Hepatocyte (in vitro differentiated cells): ENCODE measurements around the gene SBNO1. TPM values are rescaled to one million over a fixed set of nuclear protein-coding genes. Genes with fewer than 3 reads are reported as not detected.
"Not testable (repeated sequence)": the region's sequence is repeated elsewhere in the genome, so short reads cannot be mapped to it uniquely, and the experiment has no call there.

Experiments used
- DNase-seq: peaks from one replicate; pipeline ENCODE4 v3.0.0-alpha.2; 2016; ENCODE audit warnings: low spot score
- H2AFZ ChIP-seq: fragments of 200-600 bp; sonication (generic); 2 replicates; pipeline ENCODE4 v1.6.0; 2016; ENCODE audit warnings: antibody characterized with exemption, mild to moderate bottlenecking
- H3K27ac ChIP-seq: fragments of 200-600 bp; sonication (generic); 2 replicates; pipeline ENCODE4 v1.5.1; 2016; ENCODE audit warnings: mild to moderate bottlenecking
- H3K27me3 ChIP-seq: fragments of 200-600 bp; sonication (generic); 2 replicates; pipeline ENCODE4 v1.6.1; 2016
- H3K36me3 ChIP-seq: fragments of 200-600 bp; sonication (generic); replicated peaks from 2 replicates; pipeline ENCODE4 v1.5.1; 2016; ENCODE audit warnings: low read depth; ENCODE audit not compliant: insufficient read depth
- H3K4me1 ChIP-seq: fragments of 200-600 bp; sonication (generic); 2 replicates; pipeline ENCODE4 v1.5.1; 2016; ENCODE audit warnings: mild to moderate bottlenecking, moderate library complexity; ENCODE audit not compliant: insufficient read depth
- H3K4me2 ChIP-seq: fragments of 200-600 bp; sonication (generic); 2 replicates; pipeline ENCODE4 v1.6.0; 2016
- H3K4me3 ChIP-seq: fragments of 200-600 bp; sonication (generic); 2 replicates; pipeline ENCODE4 v1.5.1; 2016; ENCODE audit warnings: mild to moderate bottlenecking
- H3K79me2 ChIP-seq: fragments of 200-600 bp; sonication (generic); 2 replicates; pipeline ENCODE4 v1.6.0; 2017; ENCODE audit warnings: mild to moderate bottlenecking
- H3K9me2 ChIP-seq: fragments of 200-600 bp; sonication (generic); replicated peaks from 2 replicates; pipeline ENCODE4 v1.6.0; 2017; ENCODE audit warnings: mild to moderate bottlenecking; ENCODE audit not compliant: insufficient read depth
- H3K9me3 ChIP-seq: fragments of 200-600 bp; sonication (generic); 2 replicates; pipeline ENCODE4 v1.5.1; 2016; ENCODE audit warnings: low read depth, mild to moderate bottlenecking
- H4K20me1 ChIP-seq: fragments of 200-600 bp; sonication (generic); 2 replicates; pipeline ENCODE4 v1.6.0; 2016; ENCODE audit warnings: mild to moderate bottlenecking; ENCODE audit not compliant: insufficient read depth, poor library complexity, severe bottlenecking
- EZH2 ChIP-seq: fragments of 200-600 bp; sonication (generic); IDR thresholded peaks from 2 replicates; pipeline ENCODE4 v1.6.1; 2016; ENCODE audit warnings: antibody characterized with exemption, mild to moderate bottlenecking, borderline replicate concordance
- EZH2phosphoT487 ChIP-seq: fragments of 200-600 bp; sonication (generic); IDR thresholded peaks from one replicate; pipeline ENCODE4 v1.6.1; 2018; ENCODE audit warnings: antibody characterized with exemption, mild to moderate bottlenecking, low read depth, moderate library complexity; ENCODE audit not compliant: unreplicated experiment, severe bottlenecking
- WGBS: methylation state at CpG from one replicate; pipeline ENCODE4 v1.1.6; 2016; ENCODE audit warnings: low lambda C conversion rate; ENCODE audit errors: missing lambda C conversion rate; 5-methylcytosine and 5-hydroxymethylcytosine counted together
- polyA plus RNA-seq: library from polyadenylated mRNA; unstranded; fragments of >200 nt; fragmentation: Nextera tagmentation; extraction: Ambion mirVana; gene quantifications from 2 replicates; pipeline ENCODE4 v1.2.1, GENCODE V29; 2016
- total RNA-seq: library from RNA; depleted of rRNA; stranded (reverse); fragments of >200 nt; gene quantifications from 2 replicates; pipeline ENCODE4 v1.2.3, GENCODE V29; 2014
- TF ChIP-seq, protein P1 (sequence below): fragments of 200-600 bp; sonication (generic); IDR thresholded peaks from 2 replicates; pipeline ENCODE4 v1.5.1; 2016; ENCODE audit warnings: antibody characterized with exemption, mild to moderate bottlenecking; ENCODE audit not compliant: poor library complexity

Gene SBNO1
- total and polyA plus RNA-seq, 2 experiments from 2014 or later = 13.4 to 28.9 TPM

DNA sequence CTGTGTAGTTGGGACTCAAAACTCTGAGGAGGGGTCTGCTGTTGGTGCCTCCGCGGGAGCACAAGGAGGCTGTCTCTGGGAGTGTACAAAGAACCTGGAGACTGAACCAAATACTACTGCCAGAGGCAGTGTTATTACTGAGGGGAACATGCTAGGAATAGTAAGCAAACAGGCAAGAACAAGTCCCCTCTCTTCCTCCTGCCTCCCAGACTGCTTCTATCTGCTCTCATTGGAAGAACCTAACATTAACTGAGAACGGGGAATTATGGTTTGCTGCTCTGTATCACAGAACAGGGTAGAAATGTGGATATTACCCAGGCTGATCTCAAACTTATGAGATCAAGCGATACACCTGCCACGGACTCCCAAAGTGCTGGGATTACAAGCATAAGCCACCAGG, 14.7 kb upstream of the SBNO1 start:
- 90% methylated on average over 5 of the region's 5 CpGs for WGBS
- H3K4me2 ChIP-seq = no peak overlapping the region
- no peaks in the 10 kb centered on the region for H3K79me2 ChIP-seq
- no peak overlapping the region for H2AFZ ChIP-seq
- H3K36me3 ChIP-seq = no peaks in the 10 kb centered on the region
- H3K4me1 ChIP-seq = no peaks in the 10 kb centered on the region
- TF ChIP-seq, protein P1, sequence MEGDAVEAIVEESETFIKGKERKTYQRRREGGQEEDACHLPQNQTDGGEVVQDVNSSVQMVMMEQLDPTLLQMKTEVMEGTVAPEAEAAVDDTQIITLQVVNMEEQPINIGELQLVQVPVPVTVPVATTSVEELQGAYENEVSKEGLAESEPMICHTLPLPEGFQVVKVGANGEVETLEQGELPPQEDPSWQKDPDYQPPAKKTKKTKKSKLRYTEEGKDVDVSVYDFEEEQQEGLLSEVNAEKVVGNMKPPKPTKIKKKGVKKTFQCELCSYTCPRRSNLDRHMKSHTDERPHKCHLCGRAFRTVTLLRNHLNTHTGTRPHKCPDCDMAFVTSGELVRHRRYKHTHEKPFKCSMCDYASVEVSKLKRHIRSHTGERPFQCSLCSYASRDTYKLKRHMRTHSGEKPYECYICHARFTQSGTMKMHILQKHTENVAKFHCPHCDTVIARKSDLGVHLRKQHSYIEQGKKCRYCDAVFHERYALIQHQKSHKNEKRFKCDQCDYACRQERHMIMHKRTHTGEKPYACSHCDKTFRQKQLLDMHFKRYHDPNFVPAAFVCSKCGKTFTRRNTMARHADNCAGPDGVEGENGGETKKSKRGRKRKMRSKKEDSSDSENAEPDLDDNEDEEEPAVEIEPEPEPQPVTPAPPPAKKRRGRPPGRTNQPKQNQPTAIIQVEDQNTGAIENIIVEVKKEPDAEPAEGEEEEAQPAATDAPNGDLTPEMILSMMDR = no peak
- TF ChIP-seq EZH2 (no peak), EZH2phosphoT487 (no peak)
- no peak overlapping the region for H3K4me3 ChIP-seq
- H3K9me2 ChIP-seq = no peaks in the 10 kb centered on the region
- H3K27ac ChIP-seq = no peak overlapping the region
- H3K9me3 ChIP-seq = no peaks in the 10 kb centered on the region
- no peak for DNase-seq
- H3K27me3 ChIP-seq = no peaks in the 10 kb centered on the region
- H4K20me1 ChIP-seq = no peaks in the 10 kb centered on the region

DNA sequence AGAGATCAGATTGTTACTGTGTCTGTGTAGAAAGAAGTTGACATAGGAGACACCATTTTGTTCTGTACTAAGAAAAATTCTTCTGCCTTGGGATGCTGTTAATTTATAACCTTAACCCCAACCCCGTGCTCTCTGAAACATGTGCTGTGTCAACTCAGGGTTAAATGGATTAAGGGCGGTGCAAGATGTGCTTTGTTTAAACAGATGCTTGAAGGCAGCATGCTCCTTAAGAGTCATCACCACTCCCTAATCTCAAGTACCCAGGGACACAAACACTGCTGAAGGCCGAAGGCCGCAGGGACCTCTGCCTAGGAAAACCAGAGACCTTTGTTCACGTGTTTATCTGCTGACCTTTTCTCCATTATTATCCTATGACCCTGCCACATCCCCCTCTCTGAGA, 7.8 kb upstream of the SBNO1 start:
- not testable (repeated sequence) for H4K20me1 ChIP-seq, H3K4me1 ChIP-seq, H3K9me2 ChIP-seq, H3K4me2 ChIP-seq, H3K4me3 ChIP-seq, H3K27ac ChIP-seq, DNase-seq, H3K27me3 ChIP-seq, H2AFZ ChIP-seq, H3K79me2 ChIP-seq, H3K36me3 ChIP-seq, H3K9me3 ChIP-seq
- WGBS = 49% methylated on average over 5 of the region's 5 CpGs

DNA sequence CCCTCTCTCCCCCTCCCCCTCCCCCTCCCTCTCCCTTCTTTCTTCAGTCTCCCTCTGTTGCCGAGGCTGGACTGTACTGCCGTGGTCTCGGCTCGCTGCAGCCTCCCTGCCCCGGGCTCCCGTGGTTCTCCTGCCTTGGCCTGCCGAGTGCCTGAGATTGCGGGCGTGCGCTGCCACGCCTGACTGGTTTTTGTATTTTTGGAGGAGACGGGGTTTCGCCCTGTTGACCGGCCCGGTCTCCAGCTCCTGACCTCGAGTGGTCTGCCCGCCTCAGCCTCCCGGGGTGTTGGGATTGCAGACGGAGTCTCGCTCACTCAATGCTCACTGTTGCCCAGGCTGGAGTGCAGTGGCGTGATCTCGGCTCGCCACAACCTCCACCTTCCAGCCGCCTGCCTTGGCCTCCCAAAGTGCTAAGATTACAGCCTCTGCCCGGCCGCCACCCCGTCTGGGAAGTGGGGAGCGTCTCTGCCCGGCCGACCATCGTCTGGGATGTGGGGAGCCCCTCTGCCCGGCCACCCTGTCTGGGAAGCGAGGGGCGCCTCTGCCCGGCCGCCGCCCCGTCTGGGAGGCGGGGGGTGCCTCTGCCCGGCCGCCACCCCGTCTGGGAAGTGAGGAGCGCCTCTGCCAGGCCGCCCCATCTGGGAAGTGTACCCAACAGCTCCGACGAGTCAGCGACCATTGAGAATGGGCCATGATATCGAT, 7.2 kb upstream of the SBNO1 start:
- H3K27ac ChIP-seq, H3K4me1 ChIP-seq, H2AFZ ChIP-seq, H3K9me2 ChIP-seq, H3K4me2 ChIP-seq, H3K79me2 ChIP-seq, H3K27me3 ChIP-seq, H3K36me3 ChIP-seq, H3K4me3 ChIP-seq, H3K9me3 ChIP-seq, H4K20me1 ChIP-seq, DNase-seq: not testable (repeated sequence)
- WGBS = 93% methylated on average over 42 of the region's 48 CpGs

DNA sequence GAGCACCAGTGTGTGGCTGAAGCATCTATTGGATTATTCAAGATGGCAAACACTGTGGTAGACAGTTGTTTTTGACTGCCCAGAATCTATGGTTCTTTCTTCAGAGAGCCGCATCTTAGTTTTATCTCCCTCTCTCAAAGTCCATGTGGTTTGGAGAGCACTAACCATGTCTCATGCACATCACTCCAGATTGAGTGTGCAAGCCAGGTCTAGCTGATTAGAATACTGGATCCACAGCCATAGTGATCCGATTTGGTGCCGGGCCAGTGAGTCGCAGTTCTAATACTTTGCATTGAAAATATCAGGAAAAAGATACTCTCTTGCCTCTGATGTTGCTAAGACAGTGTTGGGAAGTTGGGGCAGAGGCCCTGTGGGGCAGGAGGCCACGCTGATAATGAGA, 4.6 kb upstream of the SBNO1 start:
- Histone ChIP-seq H3K36me3 (no peaks in the 10 kb centered on the region), H4K20me1 (peaks cover under 1% of the 10 kb centered on the region), H3K4me3 (no peak overlapping the region), H3K79me2 (peaks cover 4% of the 10 kb centered on the region), H3K27ac (no peak overlapping the region), H3K9me3 (no peaks in the 10 kb centered on the region), H3K27me3 (no peaks in the 10 kb centered on the region), H3K9me2 (no peaks in the 10 kb centered on the region), H3K4me2 (no peak overlapping the region), H3K4me1 (peaks cover 4% of the 10 kb centered on the region), H2AFZ (no peak overlapping the region)
- DNase-seq = no peak
- TF ChIP-seq EZH2 (no peak), EZH2phosphoT487 (no peak)
- 88% methylated on average over 5 of the region's 5 CpGs for WGBS

DNA sequence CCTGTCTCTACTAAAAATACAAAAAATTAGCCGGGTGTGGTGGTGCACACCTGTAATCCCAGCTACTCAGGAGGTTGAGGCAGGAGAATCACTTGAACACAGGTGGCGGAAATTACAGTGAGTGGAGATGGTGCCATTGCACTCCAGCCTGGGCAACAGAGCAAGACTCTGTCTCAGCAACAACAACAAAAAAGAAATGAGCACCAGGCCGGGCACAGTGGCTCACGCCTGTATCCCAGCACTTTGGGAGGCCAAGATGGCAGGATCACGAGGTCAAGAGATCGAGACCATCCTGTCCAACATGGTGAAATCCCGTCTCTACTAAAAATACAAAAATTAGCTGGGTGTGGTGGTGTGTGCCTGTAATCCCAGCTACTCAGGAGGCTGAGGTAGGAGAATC, 3.8 kb upstream of the SBNO1 start:
- not testable (repeated sequence) for H3K4me3 ChIP-seq, H2AFZ ChIP-seq, H3K27ac ChIP-seq, H3K27me3 ChIP-seq, H3K4me1 ChIP-seq, H3K36me3 ChIP-seq, H3K4me2 ChIP-seq, H3K9me2 ChIP-seq, H3K9me3 ChIP-seq, H4K20me1 ChIP-seq, DNase-seq
- 98% methylated on average over 7 of the region's 7 CpGs for WGBS
- peaks cover 12% of the 10 kb centered on the region for H3K79me2 ChIP-seq
